H1 (cell line): ENCODE results near the gene GOLGA1.

Source experiments
- CEBPB ChIP-seq: IDR thresholded peaks from 2 replicates; pipeline ENCODE4 v1.6.1; 2012; ENCODE audit warnings: low read depth, low read length
- EP300 ChIP-seq, 2 experiments: IDR thresholded peaks; 1 replicate in 1 of 2; 2 replicates in 1 of 2; pipeline ENCODE4 v1.6.1; 2011 to 2012; ENCODE audit warnings: low read depth in 2 of 2, low read length in 2 of 2, mild to moderate bottlenecking in 2 of 2, borderline replicate concordance in 1 of 2, inconsistent platforms in 1 of 2, moderate library complexity in 1 of 2
- HDAC6 ChIP-seq: IDR thresholded peaks from one replicate; pipeline ENCODE4 v1.7.1; 2012; ENCODE audit warnings: low read depth, mild to moderate bottlenecking, inconsistent platforms, low read length, moderate library complexity
- PHF8 ChIP-seq: fragments of 200-600 bp; sonication (generic); conservative IDR thresholded peaks from 2 replicates; pipeline ENCODE4 v1.7.1; 2012; ENCODE audit warnings: low read depth, mild to moderate bottlenecking, inconsistent platforms, low read length, moderate library complexity
- POLR2AphosphoS5 ChIP-seq: IDR thresholded peaks from 2 replicates; pipeline ENCODE4 v1.6.1; 2011; ENCODE audit warnings: low read depth, low read length
- SAP30 ChIP-seq: fragments of 300-600 bp; sonication (generic); IDR thresholded peaks from 2 replicates; pipeline ENCODE4 v1.7.1; 2012; ENCODE audit warnings: low read length, moderate library complexity, mild to moderate bottlenecking, inconsistent platforms; ENCODE audit not compliant: insufficient read depth, insufficient replicate concordance
- SIN3A ChIP-seq, 2 experiments: IDR thresholded peaks in 1 of 2; conservative IDR thresholded peaks in 1 of 2; 2 replicates each; pipeline ENCODE4 v1.6.1; 2011 to 2012; ENCODE audit warnings: low read length in 2 of 2, improper control_type of control experiment in 1 of 2, low read depth in 1 of 2, mild to moderate bottlenecking in 1 of 2
- TEAD4 ChIP-seq: IDR thresholded peaks from 2 replicates; pipeline ENCODE4 v1.6.1; 2012; ENCODE audit warnings: low read depth, low read length, inconsistent platforms, mixed read lengths

- TF ChIP-seq PHF8 (no peak), POLR2AphosphoS5 (no peak), CEBPB (no peak), EP300 (IDR thresholded peaks at IDR 0.05; ENCODE audit: borderline replicate concordance in 1 of 2, low read depth in 2 of 2, low read length in 2 of 2) (no peak), HDAC6 (no peak), SAP30 (no peak), SIN3A (conservative IDR thresholded peaks at IDR 0.05 in 1 of 2, IDR thresholded peaks at IDR 0.05 in 1 of 2; ENCODE audit: low read depth in 1 of 2, low read length in 2 of 2) (no peak), TEAD4 (no peak)
Measured at GRCh38 chr9:124960409-124960752, 19.5 kb upstream of the GOLGA1 start.
